Nephron progenitor cell (in vitro differentiated cells): Measurements from ENCODE around the gene LDLRAD4.

Experiments
- DNase-seq: peaks from one replicate; pipeline ENCODE4 v3.0.0; 2021
- H3K27ac Mint-ChIP-seq: 2 replicates; pipeline ENCODE4 v1.8.0; 2021; ENCODE audit warnings: mild to moderate bottlenecking, moderate library complexity, mixed read lengths
- H3K27me3 Mint-ChIP-seq: 2 replicates; pipeline ENCODE4 v1.8.0; 2021; ENCODE audit warnings: mild to moderate bottlenecking, low read depth, mixed read lengths; ENCODE audit not compliant: poor library complexity
- H3K36me3 Mint-ChIP-seq: 2 replicates; pipeline ENCODE4 v1.8.0; 2021; ENCODE audit warnings: low read depth, mixed read lengths
- H3K4me1 Mint-ChIP-seq: 2 replicates; pipeline ENCODE4 v1.8.0; 2021; ENCODE audit warnings: mixed read lengths
- H3K4me3 Mint-ChIP-seq: 2 replicates; pipeline ENCODE4 v1.8.0; 2021; ENCODE audit warnings: mild to moderate bottlenecking, moderate library complexity, mixed read lengths
- H3K9me3 Mint-ChIP-seq: 2 replicates; pipeline ENCODE4 v1.8.0; 2021; ENCODE audit warnings: mild to moderate bottlenecking, moderate library complexity, mixed read lengths
- CTCF ChIP-seq: fragments of 200-600 bp; sonication (generic); IDR thresholded peaks from 2 replicates; pipeline ENCODE4 v1.5.0; 2021; ENCODE audit warnings: antibody characterized with exemption

Gene LDLRAD4

DNA sequence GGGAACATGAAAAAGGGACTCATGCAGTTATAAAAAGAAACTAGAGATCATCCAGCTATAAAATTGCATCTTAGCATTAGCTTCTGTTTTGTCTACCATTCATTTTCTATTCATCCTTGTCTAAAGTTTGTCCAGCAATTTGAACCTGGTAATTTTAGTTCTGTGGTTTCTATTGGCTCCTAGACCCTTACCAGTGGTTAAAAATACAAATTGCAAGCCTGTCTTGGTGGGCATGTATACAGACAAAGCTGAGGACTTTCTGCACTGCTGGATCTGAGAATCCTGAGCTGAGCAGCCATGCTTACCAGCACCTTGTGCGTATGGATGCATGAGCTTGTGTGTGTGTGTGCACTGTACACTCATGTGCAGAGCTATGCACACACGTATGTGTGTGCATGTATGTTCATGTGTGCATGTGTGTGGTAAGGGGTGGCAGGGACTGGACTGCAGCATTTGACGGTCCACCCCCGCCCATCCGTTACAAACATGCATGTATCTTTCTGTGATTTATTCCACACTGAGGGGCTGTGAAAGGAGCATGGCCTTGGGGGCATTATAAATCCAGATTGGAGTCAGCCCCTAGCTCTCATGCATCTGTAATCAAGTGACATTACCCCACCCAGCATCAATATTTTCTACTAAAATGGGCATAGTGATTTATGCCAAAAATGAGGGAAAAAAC lies 363.1 kb downstream of the LDLRAD4 start:
- no peak overlapping the region for H3K27ac Mint-ChIP-seq
- no peak for TF ChIP-seq CTCF
- no peaks in the 10 kb centered on the region for H3K9me3 Mint-ChIP-seq
- H3K4me3 Mint-ChIP-seq = no peak overlapping the region
- DNase-seq = no peak
- no peaks in the 10 kb centered on the region for H3K36me3 Mint-ChIP-seq
- peaks cover 8% of the 10 kb centered on the region for H3K4me1 Mint-ChIP-seq
- peaks cover 7% of the 10 kb centered on the region for H3K27me3 Mint-ChIP-seq

DNA sequence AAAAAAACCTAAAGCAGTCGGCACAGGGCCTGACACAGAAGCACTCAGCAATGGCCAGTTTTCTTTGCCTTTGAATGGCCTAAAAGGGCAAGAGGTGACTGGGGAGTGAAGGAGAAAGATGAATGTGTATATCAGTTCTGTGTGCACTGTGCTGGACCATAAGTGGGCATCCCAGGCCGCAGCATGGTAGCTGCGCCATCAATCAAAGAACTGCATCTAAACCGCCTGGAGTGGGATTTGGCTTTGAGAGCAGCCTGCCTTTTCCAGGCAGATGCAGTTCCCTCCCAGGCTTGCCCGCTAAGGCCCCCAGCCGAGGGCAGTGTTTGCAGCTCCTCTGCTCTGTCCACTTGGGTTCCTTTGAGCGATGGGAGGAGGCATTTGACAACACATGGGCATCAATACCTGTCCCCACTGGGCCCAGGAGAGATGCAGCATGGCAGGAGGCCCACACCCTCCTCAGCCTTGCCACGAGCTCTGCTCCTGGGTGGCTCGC lies 363.7 kb downstream of the LDLRAD4 start:
- H3K27me3 Mint-ChIP-seq = peaks cover 5% of the 10 kb centered on the region
- no peak overlapping the region for H3K27ac Mint-ChIP-seq
- no peak overlapping the region for H3K4me3 Mint-ChIP-seq
- H3K9me3 Mint-ChIP-seq = no peaks in the 10 kb centered on the region
- no peak for DNase-seq
- peaks cover 8% of the 10 kb centered on the region for H3K4me1 Mint-ChIP-seq
- no peaks in the 10 kb centered on the region for H3K36me3 Mint-ChIP-seq
- TF ChIP-seq CTCF = no peak

GRCh38 chr18:13583576-13584550 lies 365.3 kb downstream of the LDLRAD4 start:
- peaks cover 8% of the 10 kb centered on the region for H3K4me1 Mint-ChIP-seq

GRCh38 chr18:13584825-13585224 lies 366.3 kb downstream of the LDLRAD4 start:
- Mint-ChIP-seq H3K4me3 (no peak overlapping the region), H3K36me3 (no peaks in the 10 kb centered on the region), H3K4me1 (peaks cover 5% of the 10 kb centered on the region), H3K27ac (no peak overlapping the region), H3K9me3 (no peaks in the 10 kb centered on the region), H3K27me3 (peaks cover 5% of the 10 kb centered on the region)
- TF ChIP-seq CTCF = no peak
- no peak for DNase-seq

More at GRCh38 chr18:13583576-13584550, 365.3 kb downstream of the LDLRAD4 start:
- DNase-seq = no peak
- TF ChIP-seq CTCF = no peak
- H3K27me3 Mint-ChIP-seq = peaks cover 5% of the 10 kb centered on the region
- H3K9me3 Mint-ChIP-seq = no peaks in the 10 kb centered on the region
- peak overlapping the region; percentile 84 for H3K27ac Mint-ChIP-seq
- no peak overlapping the region for H3K4me3 Mint-ChIP-seq
- no peaks in the 10 kb centered on the region for H3K36me3 Mint-ChIP-seq

GRCh38 chr18:13585379-13586153 lies 367.0 kb downstream of the LDLRAD4 start:
- Mint-ChIP-seq H3K27me3 (peaks cover 5% of the 10 kb centered on the region), H3K36me3 (no peaks in the 10 kb centered on the region), H3K27ac (no peak overlapping the region), H3K4me3 (no peak overlapping the region), H3K4me1 (no peaks in the 10 kb centered on the region), H3K9me3 (no peaks in the 10 kb centered on the region)
- TF ChIP-seq CTCF = no peak
- DNase-seq = no peak
